AG09309 (cell line): ENCODE measurements around the gene RIPK4.

Source experiments
- DNase-seq: peaks from one replicate; pipeline ENCODE4 v3.0.0-alpha.2; 2010; ENCODE audit warnings: low read depth
- H3K4me3 ChIP-seq: 2 replicates; pipeline ENCODE4 v1.5.1; 2011; ENCODE audit warnings: mild to moderate bottlenecking, low read depth, low read length, moderate library complexity; ENCODE audit not compliant: control insufficient read depth
- CTCF ChIP-seq: IDR thresholded peaks from 2 replicates; pipeline ENCODE4 v1.5.1; 2011; ENCODE audit warnings: mild to moderate bottlenecking, low read depth, low read length, inconsistent platforms; ENCODE audit not compliant: insufficient read depth, control insufficient read depth; ENCODE audit errors: missing control alignments

Gene RIPK4

DNA sequence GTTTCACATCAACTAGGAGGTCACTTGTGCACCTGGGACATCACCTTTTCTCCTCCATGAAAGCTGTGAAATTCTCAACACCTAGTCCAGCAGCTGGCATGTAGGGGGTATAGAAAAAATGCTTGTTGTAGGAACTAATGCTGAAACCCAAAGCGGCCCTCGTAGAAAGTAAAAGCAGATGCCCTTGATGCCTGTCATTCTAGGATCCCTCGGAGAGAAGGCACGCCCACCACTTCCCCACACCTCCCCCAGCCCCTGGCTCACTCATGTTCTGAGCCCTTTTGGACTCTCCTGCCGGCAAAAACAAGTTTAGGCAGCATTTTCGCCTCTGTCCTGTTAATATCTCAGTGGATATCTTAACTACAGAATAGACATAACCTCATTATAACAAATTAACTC, 36.5 kb downstream of the RIPK4 start:
- TF ChIP-seq CTCF: no peak
- no peak overlapping the region for H3K4me3 ChIP-seq
- DNase-seq: no peak

DNA sequence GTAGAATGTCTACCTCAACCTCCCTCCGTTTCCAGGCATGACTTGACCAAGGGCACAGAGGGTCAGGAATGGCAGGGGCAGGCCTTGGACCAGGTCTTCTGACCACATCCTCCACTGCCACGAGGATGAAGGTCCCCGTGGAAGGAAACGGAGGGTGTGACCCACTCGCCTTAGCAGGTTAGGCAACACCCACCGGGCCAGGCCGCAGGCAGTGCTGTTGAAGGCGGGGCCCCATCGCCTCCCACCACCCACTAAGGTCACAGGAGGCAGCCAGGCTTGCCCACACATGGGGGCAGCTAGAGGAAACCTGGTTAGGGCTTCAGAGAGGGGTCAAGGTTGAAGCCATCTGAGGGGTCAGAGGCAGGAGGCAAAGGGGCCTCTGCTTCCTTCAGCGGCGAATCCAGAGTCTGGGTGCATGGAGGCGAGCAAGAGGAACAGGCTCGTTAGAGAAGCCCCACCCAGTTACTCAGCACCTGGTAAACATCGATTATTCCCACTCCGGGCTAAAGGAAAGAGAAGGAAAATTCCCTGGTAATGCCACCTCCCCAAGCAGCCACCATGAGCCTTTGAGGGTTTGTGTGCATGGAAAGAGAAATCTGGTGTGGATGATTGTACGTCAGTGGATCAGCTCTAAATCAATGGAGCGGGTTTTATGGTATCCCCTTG, 37.0 kb downstream of the RIPK4 start:
- H3K4me3 ChIP-seq: no peak overlapping the region
- DNase-seq: no peak
- no peak for TF ChIP-seq CTCF

GRCh38 chr21:41727784-41728763, 38.8 kb downstream of the RIPK4 start:
- DNase-seq: no peak

GRCh38 chr21:41726970-41727783, 39.7 kb downstream of the RIPK4 start:
- H3K4me3 ChIP-seq: no peak overlapping the region
- peak; percentile 20 for DNase-seq
- TF ChIP-seq CTCF: no peak

More at GRCh38 chr21:41727784-41728763, 38.8 kb downstream of the RIPK4 start:
- H3K4me3 ChIP-seq: no peak overlapping the region
- no peak for TF ChIP-seq CTCF

DNA sequence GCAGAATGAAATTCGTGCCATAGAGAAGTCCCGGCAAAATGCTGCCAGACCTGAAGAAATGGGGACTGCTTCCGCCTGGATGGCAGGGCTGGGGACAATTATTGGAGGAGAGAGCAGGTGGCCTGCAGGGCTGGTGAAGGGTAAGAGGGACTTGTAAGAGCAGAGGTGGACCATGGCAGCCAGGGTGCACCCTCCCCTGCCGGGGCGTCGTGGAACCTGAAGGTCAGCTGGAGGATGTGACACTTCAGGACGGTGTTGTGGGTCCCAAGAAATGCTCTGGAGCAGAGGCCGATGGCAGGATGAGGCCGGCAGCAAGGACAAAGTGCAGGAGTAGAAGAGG, 40.3 kb downstream of the RIPK4 start:
- no peak for DNase-seq
- no peak overlapping the region for H3K4me3 ChIP-seq
- TF ChIP-seq CTCF: no peak

GRCh38 chr21:41726058-41726558, 40.7 kb downstream of the RIPK4 start:
- no peak for DNase-seq
- no peak for TF ChIP-seq CTCF
- H3K4me3 ChIP-seq: no peak overlapping the region
